Measurements from ENCODE around the gene PTPRN2.
"Not testable (repeated sequence)": the region's sequence is repeated elsewhere in the genome, so short reads cannot be mapped to it uniquely, and the experiment has no call there.

PTPRN2 gene

GRCh38 chr7:158383665-158384064 lies 204.0 kb downstream of the PTPRN2 start:
- DNase-seq, result no peak

- no peak for DNase-seq
Measured at GRCh38 chr7:158382363-158383254, 205.0 kb downstream of the PTPRN2 start.

GRCh38 chr7:158381956-158382355 lies 205.7 kb downstream of the PTPRN2 start:
- DNase-seq, result no peak

GRCh38 chr7:158378978-158379377 lies 208.6 kb downstream of the PTPRN2 start:
- no peak for DNase-seq

- DNase-seq, result no peak
Measured at GRCh38 chr7:158377800-158378623, 209.6 kb downstream of the PTPRN2 start.

- DNase-seq, result not testable (repeated sequence)
Measured at GRCh38 chr7:158376839-158377186, 210.8 kb downstream of the PTPRN2 start.

- DNase-seq, result not testable (repeated sequence)
Measured at GRCh38 chr7:158376146-158376838, 211.3 kb downstream of the PTPRN2 start.

- DNase-seq, result no peak
Measured at GRCh38 chr7:158375034-158375433, 212.6 kb downstream of the PTPRN2 start.

- DNase-seq, result no peak
Measured at GRCh38 chr7:158374586-158374985, 213.0 kb downstream of the PTPRN2 start.

GRCh38 chr7:158374146-158374545 lies 213.5 kb downstream of the PTPRN2 start:
- DNase-seq, result no peak

- DNase-seq, result no peak
Measured at GRCh38 chr7:158373476-158374133, 214.0 kb downstream of the PTPRN2 start.

GRCh38 chr7:158372400-158373342 lies 215.0 kb downstream of the PTPRN2 start:
- no peak for DNase-seq

- no peak for DNase-seq
Measured at GRCh38 chr7:158371856-158372255, 215.8 kb downstream of the PTPRN2 start.

GRCh38 chr7:158369866-158370265 lies 217.8 kb downstream of the PTPRN2 start:
- no peak for DNase-seq

GRCh38 chr7:158369290-158369689 lies 218.3 kb downstream of the PTPRN2 start:
- DNase-seq, result no peak

GRCh38 chr7:158368449-158368848 lies 219.2 kb downstream of the PTPRN2 start:
- DNase-seq, result no peak

GRCh38 chr7:158367634-158367982 lies 220.0 kb downstream of the PTPRN2 start:
- DNase-seq, result no peak

GRCh38 chr7:158366916-158367633 lies 220.5 kb downstream of the PTPRN2 start:
- DNase-seq, result no peak

GRCh38 chr7:158366346-158366745 lies 221.3 kb downstream of the PTPRN2 start:
- no peak for DNase-seq

GRCh38 chr7:158365267-158365666 lies 222.4 kb downstream of the PTPRN2 start:
- DNase-seq, result no peak

- DNase-seq, result no peak
Measured at GRCh38 chr7:158364451-158364850, 223.2 kb downstream of the PTPRN2 start.
